ENCODE data around the gene PHACTR1. TPM values are rescaled to one million over a fixed set of nuclear protein-coding genes. Genes with fewer than 3 reads are reported as not detected.

Gene PHACTR1
- total and polyA plus RNA-seq, 9 of the 15 experiments (the other 6 are each of a cell fraction or from before 2014, with no cell fraction given): 11.5 to 32.6 (median 22.0) TPM

DNA sequence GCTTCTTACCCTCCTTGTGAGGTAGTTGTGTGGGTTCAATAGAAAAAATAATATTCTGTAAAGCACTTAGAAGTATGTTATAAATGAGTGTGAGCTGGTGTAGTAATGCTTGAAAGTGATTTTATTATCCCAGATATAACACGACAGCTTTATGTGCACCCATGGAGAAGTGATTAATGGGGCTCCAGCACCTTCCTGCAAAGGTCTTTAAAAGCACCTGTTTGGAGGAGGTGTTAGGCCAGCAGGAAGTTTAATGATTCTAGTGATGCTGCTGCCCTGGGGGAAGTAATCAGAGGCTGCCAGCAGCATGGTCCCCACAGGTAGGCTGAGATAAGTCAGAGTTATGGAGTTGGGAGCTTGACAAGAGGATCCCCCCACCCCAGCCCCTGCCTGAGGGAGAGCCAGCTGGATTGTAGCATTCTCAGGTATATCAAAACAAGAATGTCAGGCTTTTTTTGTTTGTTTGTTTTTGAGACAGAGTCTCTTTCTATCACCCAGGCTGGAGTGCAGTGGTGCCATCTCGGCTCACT lies 166.3 kb downstream of the PHACTR1 start:
- no TSS peak for BruUV-seq (replicated peaks)
- no peak for ATAC-seq
- in situ Hi-C loops (cut with MboI) (no loop called here), intact Hi-C loops (cut with micrococcal nuclease) (no loop called here)
- POLR2A ChIA-PET: interaction anchor here (1.1 to 1.8 kb wide), 2 partner anchors 11 kb away, joined by 3 to 4 read pairs; no protein-coding TSS in a partner anchor
- no peak overlapping the region for H2AFZ ChIP-seq (ENCODE audit: low read depth, low read length)
- H3K36me3 ChIP-seq (ENCODE audit: control insufficient read depth, insufficient read depth, low read length): no peaks in the 10 kb centered on the region
- H3K79me2 ChIP-seq (ENCODE audit: control insufficient read depth, insufficient read depth, low read length): no peaks in the 10 kb centered on the region
- H3K4me3 ChIP-seq: no peak overlapping the region
- no peaks in the 10 kb centered on the region for H4K20me1 ChIP-seq (replicated peaks; ENCODE audit: control insufficient read depth, insufficient read depth, low read length)
- DNase-seq (ENCODE audit: extremely low read depth in 1 of 4, low spot score in 3 of 4): no peak
- 0% methylated on average over 2 of the region's 2 CpGs for WGBS (ENCODE audit: insufficient coverage, low coverage, missing lambda C conversion rate)
- FAIRE-seq: no peak
- no peak for TF ChIP-seq EGR1 (conservative IDR thresholded peaks at IDR 0.05)
- TF ChIP-seq POLR3A (IDR thresholded peaks at IDR 0.05; ENCODE audit: borderline replicate concordance, extremely low read depth, insufficient read depth, insufficient read length): no peak
- no peak for TF ChIP-seq ZNF41 (CRISPR knock-in tag; conservative IDR thresholded peaks at IDR 0.05)
- no peak for TF ChIP-seq MED1 (CRISPR knock-in tag; IDR thresholded peaks at IDR 0.05; ENCODE audit: borderline replicate concordance)
- TF ChIP-seq CHAMP1 (IDR thresholded peaks at IDR 0.05): no peak
- TF ChIP-seq POLR2AphosphoS2 (IDR thresholded peaks at IDR 0.05; ENCODE audit: low read length): no peak
- no peak for TF ChIP-seq TAF15 (IDR thresholded peaks at IDR 0.05; ENCODE audit: low read depth, low read length)
- H3K27me3 ChIP-seq (ENCODE audit: control insufficient read depth in 2 of 2, insufficient read depth in 2 of 2, low read length in 2 of 2): peaks cover 0 to 3% of the 10 kb centered on the region in 2 experiments; a peak in 1 of 5 replicates
- H3K4me1 ChIP-seq (replicated peaks in 1 of 2; ENCODE audit: control insufficient read depth in 2 of 2, insufficient read depth in 2 of 2, low read length in 2 of 2): no peaks in the 10 kb centered on the region
- CTCF ChIA-PET (ENCODE audit: low intra/inter-chr PET ratio): no interaction called here
- no peaks in the 10 kb centered on the region for H3K9me3 ChIP-seq (replicated peaks; ENCODE audit: control insufficient read depth, insufficient read depth, low read depth, low read length)
- no peak overlapping the region for H3K27ac ChIP-seq (ENCODE audit: extremely low read depth, low read depth, low read length)
- no peak overlapping the region for H3K9ac ChIP-seq (ENCODE audit: insufficient read depth in 1 of 2, low read depth in 2 of 2, low read length in 2 of 2)
- H3K9me1 ChIP-seq (ENCODE audit: control insufficient read depth, insufficient read depth, low read length): no peaks in the 10 kb centered on the region
- H3K4me2 ChIP-seq (ENCODE audit: insufficient read depth, low read length): no peak overlapping the region
